ENCODE results near the gene PMS1. TPM values are rescaled to one million over a fixed set of nuclear protein-coding genes. Genes with fewer than 3 reads are reported as not detected.

The PMS1 gene
- total RNA-seq, 1 donor from 2014 or later, result 20.1 TPM

DNA sequence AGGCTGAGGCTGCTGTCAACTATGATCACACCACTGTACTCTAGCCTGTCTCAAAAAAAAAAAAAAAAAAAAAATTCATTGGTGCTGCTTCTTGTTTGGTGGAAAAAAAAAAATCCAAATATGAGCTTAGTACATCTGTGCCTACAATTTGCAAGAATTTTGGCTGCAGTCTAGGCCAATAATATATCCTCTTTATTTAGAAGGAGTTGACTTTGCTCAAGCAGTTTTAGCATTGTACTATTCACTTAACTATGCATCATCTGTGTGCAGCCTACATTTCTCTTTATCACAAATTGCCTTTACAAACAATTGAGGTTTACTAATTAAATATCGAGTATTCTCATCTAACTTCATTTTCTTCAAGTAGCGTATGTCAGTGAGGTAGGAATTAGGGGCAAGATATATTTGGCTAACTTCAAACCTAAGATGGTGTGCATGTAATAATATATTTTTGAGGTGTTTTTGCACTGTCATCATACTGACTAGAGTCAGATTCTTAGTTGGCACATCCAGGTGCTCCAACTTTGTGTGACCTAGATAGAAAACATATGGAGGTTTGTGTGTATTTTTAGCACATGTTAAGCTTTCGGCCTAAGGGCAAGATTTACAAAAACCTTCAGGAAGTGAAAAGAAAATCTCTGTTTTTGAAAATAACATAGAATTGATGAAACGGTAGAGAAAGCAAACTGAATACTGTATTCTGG, 51.8 kb downstream of the PMS1 start:
- no peak for DNase-seq (ENCODE audit: extremely low spot score in 2 of 2)
- H3K27ac ChIP-seq, result no peak overlapping the region
- H3K4me3 ChIP-seq, result no peak overlapping the region
- H3K27me3 ChIP-seq, result no peaks in the 10 kb centered on the region
- no peaks in the 10 kb centered on the region for H3K4me1 ChIP-seq
- intact Hi-C loops (cut with DNase I), result no loop called here
- TF ChIP-seq, protein P1, sequence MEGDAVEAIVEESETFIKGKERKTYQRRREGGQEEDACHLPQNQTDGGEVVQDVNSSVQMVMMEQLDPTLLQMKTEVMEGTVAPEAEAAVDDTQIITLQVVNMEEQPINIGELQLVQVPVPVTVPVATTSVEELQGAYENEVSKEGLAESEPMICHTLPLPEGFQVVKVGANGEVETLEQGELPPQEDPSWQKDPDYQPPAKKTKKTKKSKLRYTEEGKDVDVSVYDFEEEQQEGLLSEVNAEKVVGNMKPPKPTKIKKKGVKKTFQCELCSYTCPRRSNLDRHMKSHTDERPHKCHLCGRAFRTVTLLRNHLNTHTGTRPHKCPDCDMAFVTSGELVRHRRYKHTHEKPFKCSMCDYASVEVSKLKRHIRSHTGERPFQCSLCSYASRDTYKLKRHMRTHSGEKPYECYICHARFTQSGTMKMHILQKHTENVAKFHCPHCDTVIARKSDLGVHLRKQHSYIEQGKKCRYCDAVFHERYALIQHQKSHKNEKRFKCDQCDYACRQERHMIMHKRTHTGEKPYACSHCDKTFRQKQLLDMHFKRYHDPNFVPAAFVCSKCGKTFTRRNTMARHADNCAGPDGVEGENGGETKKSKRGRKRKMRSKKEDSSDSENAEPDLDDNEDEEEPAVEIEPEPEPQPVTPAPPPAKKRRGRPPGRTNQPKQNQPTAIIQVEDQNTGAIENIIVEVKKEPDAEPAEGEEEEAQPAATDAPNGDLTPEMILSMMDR (IDR thresholded peaks at IDR 0.05), result no peak
- TF ChIP-seq POLR2A (IDR thresholded peaks at IDR 0.05) (no peak), POLR2AphosphoS5 (IDR thresholded peaks at IDR 0.05; ENCODE audit: insufficient read depth in 1 of 2, low read depth in 1 of 2) (no peak)
- H3K36me3 ChIP-seq, result no peaks in the 10 kb centered on the region
- no peaks in the 10 kb centered on the region for H3K9me3 ChIP-seq

DNA sequence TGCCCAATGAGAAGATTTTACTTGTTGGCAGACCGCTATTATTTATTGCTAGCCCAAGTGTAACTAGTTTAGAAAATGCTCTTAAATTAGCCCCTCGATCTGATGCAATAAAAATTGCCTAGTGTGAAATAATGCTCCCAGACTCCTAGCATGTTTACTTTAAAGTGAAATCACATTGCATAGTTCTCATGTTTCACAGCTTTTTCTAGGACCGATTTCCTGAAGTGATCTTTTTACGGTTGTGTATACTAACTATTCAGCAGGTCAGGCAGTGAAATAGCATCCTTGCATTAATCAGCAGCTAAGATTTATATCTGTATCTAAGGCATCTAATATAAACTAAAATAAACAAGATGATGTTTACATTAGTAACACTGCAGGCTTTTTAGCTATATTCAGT, 52.4 kb downstream of the PMS1 start:
- Histone ChIP-seq H3K27me3 (no peaks in the 10 kb centered on the region), H3K4me1 (no peaks in the 10 kb centered on the region), H3K4me3 (no peak overlapping the region), H3K36me3 (no peaks in the 10 kb centered on the region), H3K9me3 (no peaks in the 10 kb centered on the region), H3K27ac (no peak overlapping the region)
- TF ChIP-seq, protein P1 (IDR thresholded peaks at IDR 0.05), result no peak
- no peak for TF ChIP-seq POLR2A (IDR thresholded peaks at IDR 0.05)
- TF ChIP-seq POLR2AphosphoS5 (IDR thresholded peaks at IDR 0.05; ENCODE audit: insufficient read depth in 1 of 2, low read depth in 1 of 2), result no peak
- no peak for DNase-seq (ENCODE audit: extremely low spot score in 2 of 2)
- intact Hi-C loops (cut with DNase I), result no loop called here

DNA sequence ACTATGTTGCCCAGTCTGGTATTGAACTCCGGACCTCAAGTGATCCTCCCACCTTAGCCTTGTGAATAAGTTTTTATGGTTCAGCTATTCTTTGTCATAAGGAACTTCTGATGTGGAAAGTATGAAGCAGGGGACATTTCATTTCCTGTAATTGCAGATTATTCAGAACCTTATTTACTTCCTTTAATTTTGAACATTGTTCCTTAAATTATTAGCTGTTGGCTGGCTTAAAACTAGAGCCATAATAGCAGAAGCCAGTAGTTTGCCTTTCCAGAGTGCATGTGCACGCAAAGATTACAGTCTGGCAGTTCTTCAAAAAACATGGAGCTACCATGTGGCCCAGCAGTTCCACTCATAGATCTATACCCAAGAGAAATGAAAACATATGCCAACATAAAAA, 53.1 kb downstream of the PMS1 start:
- H3K4me3 ChIP-seq, result no peak overlapping the region
- TF ChIP-seq POLR2AphosphoS5 (IDR thresholded peaks at IDR 0.05; ENCODE audit: insufficient read depth in 1 of 2, low read depth in 1 of 2) (no peak), POLR2A (IDR thresholded peaks at IDR 0.05) (no peak)
- TF ChIP-seq, protein P1 (IDR thresholded peaks at IDR 0.05), result no peak
- no peaks in the 10 kb centered on the region for H3K27me3 ChIP-seq
- DNase-seq (ENCODE audit: extremely low spot score in 2 of 2), result no peak
- intact Hi-C loops (cut with DNase I), result no loop called here
- no peaks in the 10 kb centered on the region for H3K4me1 ChIP-seq
- no peak overlapping the region for H3K27ac ChIP-seq
- H3K36me3 ChIP-seq, result no peaks in the 10 kb centered on the region
- H3K9me3 ChIP-seq, result no peaks in the 10 kb centered on the region

- no peaks in the 10 kb centered on the region for H3K4me1 ChIP-seq
- no peak overlapping the region for H3K4me3 ChIP-seq
- H3K9me3 ChIP-seq, result no peaks in the 10 kb centered on the region
- no peak for DNase-seq (ENCODE audit: extremely low spot score in 2 of 2)
- intact Hi-C loops (cut with DNase I), result no loop called here
- TF ChIP-seq POLR2A (IDR thresholded peaks at IDR 0.05) (no peak), POLR2AphosphoS5 (IDR thresholded peaks at IDR 0.05; ENCODE audit: insufficient read depth in 1 of 2, low read depth in 1 of 2) (no peak)
- TF ChIP-seq, protein P1 (IDR thresholded peaks at IDR 0.05), result no peak
- no peak overlapping the region for H3K27ac ChIP-seq
- H3K27me3 ChIP-seq, result no peaks in the 10 kb centered on the region
- H3K36me3 ChIP-seq, result peaks cover 0 to 1% of the 10 kb centered on the region in 2 donors
Measured at GRCh38 chr2:189841019-189841418, 56.8 kb downstream of the PMS1 start.

- peaks cover 0 to 12% of the 10 kb centered on the region in 2 donors for H3K36me3 ChIP-seq
- no peaks in the 10 kb centered on the region for H3K27me3 ChIP-seq
- no peaks in the 10 kb centered on the region for H3K4me1 ChIP-seq
- H3K4me3 ChIP-seq, result no peak overlapping the region
- H3K27ac ChIP-seq, result no peak overlapping the region
- no peak for DNase-seq (ENCODE audit: extremely low spot score in 2 of 2)
- intact Hi-C loops (cut with DNase I), result no loop called here
- no peaks in the 10 kb centered on the region for H3K9me3 ChIP-seq
- TF ChIP-seq, protein P1 (IDR thresholded peaks at IDR 0.05), result no peak
- TF ChIP-seq POLR2A (IDR thresholded peaks at IDR 0.05) (no peak), POLR2AphosphoS5 (IDR thresholded peaks at IDR 0.05; ENCODE audit: insufficient read depth in 1 of 2, low read depth in 1 of 2) (no peak)
Measured at GRCh38 chr2:189848276-189848675, 64.0 kb downstream of the PMS1 start.
